ENCODE results near the gene OXCT2. TPM values are rescaled to one million over a fixed set of nuclear protein-coding genes. Genes with fewer than 3 reads are reported as not detected.

OXCT2 gene
- total and polyA plus RNA-seq, 2 experiments from 2014 or later: 0.69 to 3.5 TPM

- Histone ChIP-seq H3K36me3 (ENCODE audit: low read depth) (no peaks in the 10 kb centered on the region), H3F3A (ENCODE audit: insufficient read depth) (no peaks in the 10 kb centered on the region), H2AFZ (no peak overlapping the region), H3K9me3 (ENCODE audit: low read depth) (no peaks in the 10 kb centered on the region), H3K27ac (no peak overlapping the region), H3K79me2 (ENCODE audit: insufficient read depth) (no peaks in the 10 kb centered on the region), H3K9ac (no peak overlapping the region), H3K27me3 (replicated peaks; ENCODE audit: insufficient read depth) (peaks cover 73% of the 10 kb centered on the region), H4K20me1 (ENCODE audit: insufficient read depth) (no peaks in the 10 kb centered on the region), H3K4me3 (no peak overlapping the region), H3K4me1 (ENCODE audit: insufficient read depth) (no peaks in the 10 kb centered on the region), H3K9me2 (ENCODE audit: insufficient read depth) (no peaks in the 10 kb centered on the region), H3K4me2 (ENCODE audit: unreplicated experiment) (no peak overlapping the region)
- in situ Hi-C loops (cut with MboI): no loop called here
- TF ChIP-seq EZH2 (IDR thresholded peaks at IDR 0.05; ENCODE audit: insufficient read depth, poor library complexity, severe bottlenecking) (no peak), EZH2phosphoT487 (IDR thresholded peaks at IDR 0.05; ENCODE audit: insufficient read depth, low read depth) (no peak)
- DNase-seq: no peak
- 32 to 44% methylated on average over 4 of the region's 4 CpGs for WGBS, 2 experiments (ENCODE audit: low coverage in 1 of 2, low lambda C conversion rate in 2 of 2, missing lambda C conversion rate in 2 of 2)
Observed at GRCh38 chr1:39729842-39730241, 41.3 kb downstream of the OXCT2 start.

DNA sequence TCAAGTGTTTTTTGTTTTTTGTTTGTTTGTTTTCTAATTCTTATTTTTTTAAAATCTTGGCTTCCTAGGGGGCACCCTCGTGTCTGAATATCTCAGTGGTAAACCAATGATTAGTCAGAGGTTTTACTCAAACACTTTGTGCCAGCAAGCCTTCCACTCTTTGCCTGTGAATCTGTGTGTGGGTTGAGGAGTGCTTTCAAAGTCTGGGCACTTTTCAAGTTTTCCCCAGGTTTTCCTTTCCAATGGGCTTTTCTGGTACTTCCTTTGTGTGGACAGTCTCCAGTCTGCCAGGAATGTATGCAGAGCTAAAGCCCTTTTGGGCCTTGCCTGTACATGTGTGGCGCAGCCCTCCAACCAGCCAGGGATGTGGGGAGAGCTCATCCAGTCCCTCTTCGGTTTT lies 42.1 kb downstream of the OXCT2 start:
- peak; percentile 66 for DNase-seq
- Histone ChIP-seq H3K27me3 (replicated peaks; ENCODE audit: insufficient read depth) (peaks cover 81% of the 10 kb centered on the region), H2AFZ (no peak overlapping the region), H3K27ac (no peak overlapping the region), H3K4me1 (ENCODE audit: insufficient read depth) (no peaks in the 10 kb centered on the region), H3K79me2 (ENCODE audit: insufficient read depth) (no peaks in the 10 kb centered on the region), H3K4me3 (no peak overlapping the region), H3K9ac (no peak overlapping the region), H3K36me3 (ENCODE audit: low read depth) (no peaks in the 10 kb centered on the region), H4K20me1 (ENCODE audit: insufficient read depth) (no peaks in the 10 kb centered on the region), H3K9me2 (ENCODE audit: insufficient read depth) (no peaks in the 10 kb centered on the region), H3K4me2 (ENCODE audit: unreplicated experiment) (no peak overlapping the region), H3F3A (ENCODE audit: insufficient read depth) (no peaks in the 10 kb centered on the region), H3K9me3 (ENCODE audit: low read depth) (no peaks in the 10 kb centered on the region)
- TF ChIP-seq EZH2 (IDR thresholded peaks at IDR 0.05; ENCODE audit: insufficient read depth, poor library complexity, severe bottlenecking): no peak
- no peak for TF ChIP-seq EZH2phosphoT487 (IDR thresholded peaks at IDR 0.05; ENCODE audit: insufficient read depth, low read depth)
- in situ Hi-C loops (cut with MboI): no loop called here
- 56 to 60% methylated on average over 3 of the region's 3 CpGs for WGBS, 2 experiments (ENCODE audit: low coverage in 1 of 2, low lambda C conversion rate in 2 of 2, missing lambda C conversion rate in 2 of 2)

- Histone ChIP-seq H3K79me2 (ENCODE audit: insufficient read depth) (no peaks in the 10 kb centered on the region), H3K9ac (no peak overlapping the region), H3F3A (ENCODE audit: insufficient read depth) (no peaks in the 10 kb centered on the region), H3K27ac (no peak overlapping the region), H3K4me1 (ENCODE audit: insufficient read depth) (no peaks in the 10 kb centered on the region), H2AFZ (no peak overlapping the region), H3K27me3 (replicated peaks; ENCODE audit: insufficient read depth) (peaks cover 77% of the 10 kb centered on the region), H3K9me3 (ENCODE audit: low read depth) (no peaks in the 10 kb centered on the region), H3K4me2 (ENCODE audit: unreplicated experiment) (no peak overlapping the region), H3K4me3 (no peak overlapping the region), H3K36me3 (ENCODE audit: low read depth) (no peaks in the 10 kb centered on the region), H3K9me2 (ENCODE audit: insufficient read depth) (no peaks in the 10 kb centered on the region), H4K20me1 (ENCODE audit: insufficient read depth) (no peaks in the 10 kb centered on the region)
- in situ Hi-C loops (cut with MboI): no loop called here
- WGBS, 2 experiments (ENCODE audit: low coverage in 1 of 2, low lambda C conversion rate in 2 of 2, missing lambda C conversion rate in 2 of 2): 65 to 66% methylated on average over 14 of the region's 14 CpGs
- no peak for DNase-seq
- no peak for TF ChIP-seq EZH2phosphoT487 (IDR thresholded peaks at IDR 0.05; ENCODE audit: insufficient read depth, low read depth)
- TF ChIP-seq EZH2 (IDR thresholded peaks at IDR 0.05; ENCODE audit: insufficient read depth, poor library complexity, severe bottlenecking): no peak
Observed at GRCh38 chr1:39727932-39728317, 43.2 kb downstream of the OXCT2 start.

GRCh38 chr1:39727221-39727931 lies 43.8 kb downstream of the OXCT2 start:
- in situ Hi-C loops (cut with MboI): no loop called here
- H3K27me3 ChIP-seq (replicated peaks; ENCODE audit: insufficient read depth): peaks cover 72% of the 10 kb centered on the region
- no peaks in the 10 kb centered on the region for H4K20me1 ChIP-seq (ENCODE audit: insufficient read depth)
- WGBS, 2 experiments (ENCODE audit: low coverage in 1 of 2, low lambda C conversion rate in 2 of 2, missing lambda C conversion rate in 2 of 2): 27 to 29% methylated on average over 10 of the region's 10 CpGs
- H3F3A ChIP-seq (ENCODE audit: insufficient read depth): no peaks in the 10 kb centered on the region
- no peak overlapping the region for H2AFZ ChIP-seq
- H3K4me1 ChIP-seq (ENCODE audit: insufficient read depth): no peaks in the 10 kb centered on the region
- no peak for TF ChIP-seq EZH2phosphoT487 (IDR thresholded peaks at IDR 0.05; ENCODE audit: insufficient read depth, low read depth)
- no peak for TF ChIP-seq EZH2 (IDR thresholded peaks at IDR 0.05; ENCODE audit: insufficient read depth, poor library complexity, severe bottlenecking)
- no peaks in the 10 kb centered on the region for H3K79me2 ChIP-seq (ENCODE audit: insufficient read depth)
- H3K4me2 ChIP-seq (ENCODE audit: unreplicated experiment): no peak overlapping the region
- H3K4me3 ChIP-seq: no peak overlapping the region
- H3K36me3 ChIP-seq (ENCODE audit: low read depth): no peaks in the 10 kb centered on the region
- H3K27ac ChIP-seq: no peak overlapping the region
- H3K9ac ChIP-seq: no peak overlapping the region
- no peaks in the 10 kb centered on the region for H3K9me2 ChIP-seq (ENCODE audit: insufficient read depth)
- no peaks in the 10 kb centered on the region for H3K9me3 ChIP-seq (ENCODE audit: low read depth)
- DNase-seq: no peak
